ENCODE results near the gene GOLGA6C. TPM values are rescaled to one million over a fixed set of nuclear protein-coding genes. Genes with fewer than 3 reads are reported as not detected.
"Not testable (repeated sequence)": the region's sequence is repeated elsewhere in the genome, so short reads cannot be mapped to it uniquely, and the experiment has no call there.

Gene GOLGA6C
- total and polyA plus RNA-seq, 2 experiments from 2014 or later = not detected

DNA sequence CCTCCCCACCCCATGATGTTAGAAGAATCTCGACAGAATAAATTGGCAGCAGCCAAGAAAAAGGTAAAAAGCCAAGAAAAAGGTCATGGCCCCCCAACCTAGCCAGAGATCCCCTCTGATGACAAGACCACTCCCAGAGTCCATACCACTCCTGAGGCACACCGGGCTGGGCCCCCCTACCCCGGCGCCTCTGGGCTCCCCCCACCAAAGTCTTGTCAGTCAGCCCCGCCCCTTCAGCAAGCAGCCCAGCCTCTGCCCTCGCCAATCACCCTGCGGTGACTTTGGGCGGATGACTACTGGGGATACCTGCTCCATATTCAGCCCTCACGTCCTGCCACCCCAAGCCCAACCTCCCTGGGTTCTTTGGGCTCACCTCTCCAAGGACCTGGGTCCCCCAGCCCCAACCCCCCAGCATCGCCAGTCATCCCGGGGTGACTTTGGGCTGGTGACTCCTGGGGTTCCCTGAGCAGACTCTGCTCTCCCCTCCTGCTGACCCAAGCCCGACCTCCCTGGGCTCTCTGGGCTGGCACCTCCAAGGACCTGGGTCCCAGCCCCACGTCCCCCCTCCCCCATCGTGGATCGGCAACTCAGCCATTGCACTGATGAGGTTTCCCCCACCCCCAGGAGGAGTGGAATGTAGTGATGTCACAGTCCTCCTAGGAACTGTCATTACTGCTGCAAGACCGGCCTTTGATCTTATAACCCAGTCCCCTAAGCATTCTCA is 648 bp downstream of the GOLGA6C start:
- 27 to 73% methylated on average over 3 to 14 of the region's 16 CpGs for WGBS, 2 experiments (ENCODE audit: low coverage in 1 of 2, low lambda C conversion rate in 2 of 2, missing lambda C conversion rate in 2 of 2)

DNA sequence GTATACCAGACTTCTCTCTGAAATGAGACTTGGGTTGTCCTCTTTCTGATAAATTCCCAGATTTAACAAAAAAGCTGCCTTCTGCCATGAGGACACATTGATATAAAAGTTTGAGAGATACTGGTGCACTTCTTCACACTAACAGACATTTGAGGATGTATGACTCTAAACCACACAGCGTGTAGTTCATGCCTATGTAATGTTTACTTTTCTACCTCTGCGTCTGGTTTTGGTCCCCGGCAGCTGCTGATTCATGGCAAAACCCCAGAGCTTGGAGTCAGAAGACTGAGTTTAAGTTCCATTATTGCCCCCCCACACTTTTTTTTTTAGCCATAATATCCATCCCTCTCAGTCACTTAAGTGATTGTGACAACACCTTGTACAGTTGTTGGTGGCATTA is 1.7 kb downstream of the GOLGA6C start:
- in situ Hi-C loops (cut with MboI); H3K27me3 ChIP-seq (replicated peaks; ENCODE audit: insufficient read depth); H3K9ac ChIP-seq; DNase-seq; H3K4me2 ChIP-seq (ENCODE audit: unreplicated experiment); H3F3A ChIP-seq (ENCODE audit: insufficient read depth); H3K27ac ChIP-seq; H3K79me2 ChIP-seq (ENCODE audit: insufficient read depth); H3K36me3 ChIP-seq (ENCODE audit: low read depth); H3K9me2 ChIP-seq (ENCODE audit: insufficient read depth); H3K9me3 ChIP-seq (ENCODE audit: low read depth); H3K4me1 ChIP-seq (ENCODE audit: insufficient read depth); H4K20me1 ChIP-seq (ENCODE audit: insufficient read depth); H3K4me3 ChIP-seq; H2AFZ ChIP-seq: not testable (repeated sequence)
- WGBS, 2 experiments (ENCODE audit: low coverage in 1 of 2, low lambda C conversion rate in 2 of 2, missing lambda C conversion rate in 2 of 2) = no CpG with 5 or more reads among the region's 3 CpGs

More for the DNA sequence above, 648 bp downstream of the GOLGA6C start:
- in situ Hi-C loops (cut with MboI); H3K9ac ChIP-seq; H3K4me1 ChIP-seq (ENCODE audit: insufficient read depth); H3F3A ChIP-seq (ENCODE audit: insufficient read depth); H3K36me3 ChIP-seq (ENCODE audit: low read depth); H3K4me2 ChIP-seq (ENCODE audit: unreplicated experiment); H3K79me2 ChIP-seq (ENCODE audit: insufficient read depth); H3K9me2 ChIP-seq (ENCODE audit: insufficient read depth); H3K9me3 ChIP-seq (ENCODE audit: low read depth); H3K27me3 ChIP-seq (replicated peaks; ENCODE audit: insufficient read depth); H3K27ac ChIP-seq; H4K20me1 ChIP-seq (ENCODE audit: insufficient read depth); H2AFZ ChIP-seq; H3K4me3 ChIP-seq; DNase-seq: not testable (repeated sequence)

DNA sequence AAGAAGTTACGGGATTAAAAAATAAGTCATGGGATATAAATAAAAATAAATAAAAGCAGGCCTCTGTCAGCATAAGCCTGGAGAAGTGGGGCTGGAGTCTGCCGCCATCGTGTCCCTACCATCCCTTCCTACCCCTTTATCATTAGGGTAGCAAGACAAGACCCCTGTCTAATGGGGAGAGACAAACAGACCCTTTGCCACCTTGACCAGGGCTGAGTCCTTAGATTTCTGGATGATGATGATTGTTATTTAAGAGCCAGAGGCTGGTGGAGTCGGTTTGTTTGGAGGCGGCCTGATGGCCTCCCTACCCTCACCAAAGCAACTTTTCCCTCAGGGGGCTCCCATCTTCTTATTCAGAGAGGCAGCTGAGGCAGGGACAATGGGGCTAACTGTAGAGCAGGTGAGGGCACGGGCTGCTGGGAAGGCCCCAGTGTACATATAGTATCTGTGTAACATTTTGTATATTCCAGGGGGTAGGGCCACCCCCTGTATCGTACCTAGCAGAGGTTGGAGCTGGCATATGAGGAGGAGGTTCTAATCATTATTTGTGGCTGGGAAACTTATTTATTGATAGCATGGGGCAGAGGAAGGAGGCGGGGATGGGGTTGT is 15.7 kb downstream of the GOLGA6C start:
- H3K27me3 ChIP-seq (replicated peaks; ENCODE audit: insufficient read depth); H3K36me3 ChIP-seq (ENCODE audit: low read depth); DNase-seq; H3K4me1 ChIP-seq (ENCODE audit: insufficient read depth); H3K4me2 ChIP-seq (ENCODE audit: unreplicated experiment); H4K20me1 ChIP-seq (ENCODE audit: insufficient read depth); H2AFZ ChIP-seq; H3K79me2 ChIP-seq (ENCODE audit: insufficient read depth); H3K9ac ChIP-seq; H3K9me2 ChIP-seq (ENCODE audit: insufficient read depth); in situ Hi-C loops (cut with MboI); H3K27ac ChIP-seq; H3K4me3 ChIP-seq; H3F3A ChIP-seq (ENCODE audit: insufficient read depth); H3K9me3 ChIP-seq (ENCODE audit: low read depth): not testable (repeated sequence)
- 71 to 87% methylated on average over 3 of the region's 8 CpGs for WGBS, 2 experiments (ENCODE audit: low coverage in 1 of 2, low lambda C conversion rate in 2 of 2, missing lambda C conversion rate in 2 of 2)

DNA sequence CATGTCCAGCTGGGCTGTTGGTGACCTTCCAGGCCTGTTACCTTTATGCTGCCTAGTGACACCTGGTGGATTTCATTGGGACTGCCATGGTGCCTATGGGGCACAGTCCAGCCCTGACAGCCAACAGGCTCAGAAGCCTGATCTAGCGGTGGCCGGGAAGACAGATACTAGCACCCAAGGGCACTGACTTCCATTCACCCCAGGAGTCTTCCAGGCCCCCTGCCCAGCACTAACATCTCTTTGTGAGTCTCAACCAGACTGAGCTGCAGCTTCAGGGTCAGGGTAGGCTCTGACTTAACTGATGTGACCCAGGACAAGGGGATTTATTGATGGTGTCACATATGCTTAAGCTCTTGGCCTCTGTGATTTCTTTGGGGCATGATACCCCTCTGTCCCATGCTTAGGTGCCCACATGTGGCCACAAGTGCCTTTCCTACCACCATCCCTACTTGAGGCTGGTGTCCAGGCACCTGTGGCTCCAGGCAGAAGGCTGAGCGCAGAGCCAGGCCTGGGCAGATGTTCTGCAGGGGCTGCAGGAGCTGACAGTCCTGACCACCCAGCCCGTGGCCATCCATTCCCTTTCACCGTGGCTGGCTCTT is 16.5 kb downstream of the GOLGA6C start:
- H3K9me3 ChIP-seq (ENCODE audit: low read depth); in situ Hi-C loops (cut with MboI); H3K79me2 ChIP-seq (ENCODE audit: insufficient read depth); H3K9ac ChIP-seq; H3K27me3 ChIP-seq (replicated peaks; ENCODE audit: insufficient read depth); H3K36me3 ChIP-seq (ENCODE audit: low read depth); H3K4me1 ChIP-seq (ENCODE audit: insufficient read depth); H3F3A ChIP-seq (ENCODE audit: insufficient read depth); H3K4me3 ChIP-seq; H3K27ac ChIP-seq; H3K9me2 ChIP-seq (ENCODE audit: insufficient read depth); H3K4me2 ChIP-seq (ENCODE audit: unreplicated experiment); H2AFZ ChIP-seq; H4K20me1 ChIP-seq (ENCODE audit: insufficient read depth): not testable (repeated sequence)
- 52 to 53% methylated on average over 5 of the region's 5 CpGs for WGBS, 2 experiments (ENCODE audit: low coverage in 1 of 2, low lambda C conversion rate in 2 of 2, missing lambda C conversion rate in 2 of 2)
- peak; percentile 52 for DNase-seq

- H3K27me3 ChIP-seq (replicated peaks; ENCODE audit: insufficient read depth); H3K4me1 ChIP-seq (ENCODE audit: insufficient read depth); H3K4me3 ChIP-seq; H3K9ac ChIP-seq; DNase-seq; H3K36me3 ChIP-seq (ENCODE audit: low read depth); H3K4me2 ChIP-seq (ENCODE audit: unreplicated experiment); H3K9me3 ChIP-seq (ENCODE audit: low read depth); H3F3A ChIP-seq (ENCODE audit: insufficient read depth); H3K9me2 ChIP-seq (ENCODE audit: insufficient read depth); H3K79me2 ChIP-seq (ENCODE audit: insufficient read depth); H4K20me1 ChIP-seq (ENCODE audit: insufficient read depth); H2AFZ ChIP-seq; H3K27ac ChIP-seq; in situ Hi-C loops (cut with MboI): not testable (repeated sequence)
- 58 to 62% methylated on average over 3 of the region's 3 CpGs for WGBS, 2 experiments (ENCODE audit: low coverage in 1 of 2, low lambda C conversion rate in 2 of 2, missing lambda C conversion rate in 2 of 2)
These were observed 17.5 kb downstream of the GOLGA6C start for GRCh38 chr15:75275617-75276016.

- 29 to 57% methylated on average over 1 of the region's 1 CpG for WGBS, 2 experiments (ENCODE audit: low coverage in 1 of 2, low lambda C conversion rate in 2 of 2, missing lambda C conversion rate in 2 of 2)
- in situ Hi-C loops (cut with MboI) = not testable (repeated sequence)
These were observed 20.4 kb downstream of the GOLGA6C start for GRCh38 chr15:75278497-75278896.

DNA sequence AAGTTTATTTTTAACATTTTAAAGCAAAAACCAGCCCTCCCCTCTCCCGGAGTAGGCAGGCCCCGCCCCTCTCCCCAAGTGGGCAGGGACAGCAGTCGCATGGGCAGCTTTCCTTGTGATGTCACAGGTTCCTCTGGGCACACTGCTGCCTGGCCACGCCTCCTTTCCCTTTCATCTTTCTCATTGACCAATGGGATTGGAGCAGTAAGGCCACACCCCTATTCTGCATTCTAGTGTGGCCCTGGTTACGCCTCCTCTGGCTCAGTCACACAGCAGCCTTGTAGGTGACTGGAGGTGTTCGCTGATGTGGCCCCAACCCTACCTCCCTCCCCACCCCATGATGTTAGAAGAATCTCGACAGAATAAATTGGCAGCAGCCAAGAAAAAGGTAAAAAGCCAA is 24.4 kb downstream of the GOLGA6C start, which contains the start of gene GOLGA6D:
GOLGA6D (plus strand) TSS at position 264 of the 400 bp plus-strand sequence; CDS start at position 305, 41 bp downstream.
- H3K4me3 ChIP-seq; H2AFZ ChIP-seq; H3K79me2 ChIP-seq (ENCODE audit: insufficient read depth); H3K27ac ChIP-seq; H3F3A ChIP-seq (ENCODE audit: insufficient read depth); H3K9ac ChIP-seq; H3K4me2 ChIP-seq (ENCODE audit: unreplicated experiment); DNase-seq; H3K4me1 ChIP-seq (ENCODE audit: insufficient read depth); in situ Hi-C loops (cut with MboI); H4K20me1 ChIP-seq (ENCODE audit: insufficient read depth); H3K9me2 ChIP-seq (ENCODE audit: insufficient read depth); H3K27me3 ChIP-seq (replicated peaks; ENCODE audit: insufficient read depth); H3K36me3 ChIP-seq (ENCODE audit: low read depth); H3K9me3 ChIP-seq (ENCODE audit: low read depth): not testable (repeated sequence)
- WGBS, 2 experiments (ENCODE audit: low coverage in 1 of 2, low lambda C conversion rate in 2 of 2, missing lambda C conversion rate in 2 of 2) = no CpG with 5 or more reads among the region's 7 CpGs

More at GRCh38 chr15:75278497-75278896, 20.4 kb downstream of the GOLGA6C start:
- H4K20me1 ChIP-seq (ENCODE audit: insufficient read depth); H3K4me1 ChIP-seq (ENCODE audit: insufficient read depth); H3K27me3 ChIP-seq (replicated peaks; ENCODE audit: insufficient read depth); H3F3A ChIP-seq (ENCODE audit: insufficient read depth); H3K36me3 ChIP-seq (ENCODE audit: low read depth); H3K27ac ChIP-seq; DNase-seq; H3K4me2 ChIP-seq (ENCODE audit: unreplicated experiment); H3K79me2 ChIP-seq (ENCODE audit: insufficient read depth); H3K9me2 ChIP-seq (ENCODE audit: insufficient read depth); H2AFZ ChIP-seq; H3K9me3 ChIP-seq (ENCODE audit: low read depth); H3K9ac ChIP-seq; H3K4me3 ChIP-seq: not testable (repeated sequence)

All from GM23248 (cell line).